Stimulated activated naive B cell treated with anti-CD40 and anti-IgM and Interleukin-4, amounts not matched to agents 10 μg/mL and 1 μg/mL and 100 μg/mL, for 72 hours (primary cell): ENCODE data around the gene TOMM70.
"Not testable (repeated sequence)": the region's sequence is repeated elsewhere in the genome, so short reads cannot be mapped to it uniquely, and the experiment has no call there.

ENCODE experiments used
- ATAC-seq, 2 donors: fragments of 150-1000 bp; cut with Tn5 transposase; replicated peaks; 2 replicates each; pipeline ENCODE4 v1.10.0; 2021; ENCODE audit warnings: moderate library complexity in 1 of 2
- DNase-seq: peaks from one replicate; pipeline ENCODE4 v3.0.0; 2021
- H3K27ac Mint-ChIP-seq: one replicate; pipeline ENCODE4 v1.8.0; 2022; ENCODE audit warnings: mild to moderate bottlenecking, mixed read lengths
- H3K27me3 Mint-ChIP-seq, 2 donors: one replicate each; pipeline ENCODE4 v1.8.0; 2022; ENCODE audit warnings: mixed read lengths in 2 of 2
- H3K36me3 Mint-ChIP-seq, 2 donors: one replicate each; pipeline ENCODE4 v1.8.0; 2022; ENCODE audit warnings: mixed read lengths in 2 of 2, mild to moderate bottlenecking in 1 of 2
- H3K4me1 Mint-ChIP-seq, 2 donors: one replicate each; pipeline ENCODE4 v1.8.0; 2022; ENCODE audit warnings: mixed read lengths in 2 of 2, mild to moderate bottlenecking in 1 of 2
- H3K4me3 Mint-ChIP-seq, 2 donors: one replicate each; pipeline ENCODE4 v1.8.0; 2022; ENCODE audit warnings: mild to moderate bottlenecking in 2 of 2, mixed read lengths in 2 of 2, moderate library complexity in 1 of 2
- H3K9me3 Mint-ChIP-seq, 2 donors: one replicate each; pipeline ENCODE4 v1.8.0; 2022; ENCODE audit warnings: mixed read lengths in 2 of 2, mild to moderate bottlenecking in 1 of 2

The TOMM70 gene

GRCh38 chr3:100400780-100401673 is at the start of gene TOMM70, which contains the start of gene LNP1:
Gene TOMM70, minus strand, starts transcription at chr3:100401089. Its CDS starts 140 bp downstream, at chr3:100400949.
Gene LNP1, plus strand, starts transcription at chr3:100401539. Its CDS starts 28,191 bp downstream, at chr3:100429730.
- ATAC-seq (peak; percentile 92 to 93), DNase-seq (peak; percentile 92)
- H3K4me3 Mint-ChIP-seq: peak within 1 kb of the TSS; percentile 92 to 95
- H3K27ac Mint-ChIP-seq: peak within 1 kb of the TSS; percentile 98
- H3K9me3 Mint-ChIP-seq: no peaks in the 10 kb centered on the region
- H3K36me3 Mint-ChIP-seq: peaks cover 4 to 9% of the 10 kb centered on the region in 2 donors
- H3K4me1 Mint-ChIP-seq: peaks cover 12 to 38% of the 10 kb centered on the region in 2 donors
- no peaks in the 10 kb centered on the region for H3K27me3 Mint-ChIP-seq

- peaks cover 0 to 5% of the 10 kb centered on the region in 2 donors for H3K36me3 Mint-ChIP-seq
- H3K9me3 Mint-ChIP-seq: peaks cover 2 to 4% of the 10 kb centered on the region in 2 donors
- DNase-seq: no peak
- no peaks in the 10 kb centered on the region for H3K4me1 Mint-ChIP-seq
- no peak overlapping the region for H3K4me3 Mint-ChIP-seq
- ATAC-seq: no peak
- no peak overlapping the region for H3K27ac Mint-ChIP-seq
- H3K27me3 Mint-ChIP-seq: no peaks in the 10 kb centered on the region
Measured at GRCh38 chr3:100449214-100449613, 48.3 kb upstream of the TOMM70 start.

- Mint-ChIP-seq H3K36me3 (peaks cover 0 to 5% of the 10 kb centered on the region in 2 donors), H3K9me3 (peaks cover 2 to 4% of the 10 kb centered on the region in 2 donors)
- DNase-seq: no peak
Measured at GRCh38 chr3:100448079-100448478, 47.2 kb upstream of the TOMM70 start.

GRCh38 chr3:100447067-100447466 is 46.2 kb upstream of the TOMM70 start:
- H3K4me1 Mint-ChIP-seq, H3K27ac Mint-ChIP-seq, H3K27me3 Mint-ChIP-seq, H3K4me3 Mint-ChIP-seq, ATAC-seq, H3K9me3 Mint-ChIP-seq, DNase-seq: not testable (repeated sequence)
- peaks cover 0 to 11% of the 10 kb centered on the region in 2 donors for H3K36me3 Mint-ChIP-seq

More at GRCh38 chr3:100448079-100448478, 47.2 kb upstream of the TOMM70 start:
- Mint-ChIP-seq H3K27ac (no peak overlapping the region), H3K4me1 (no peaks in the 10 kb centered on the region), H3K4me3 (no peak overlapping the region), H3K27me3 (no peaks in the 10 kb centered on the region)
- ATAC-seq: no peak

GRCh38 chr3:100443690-100444089 is 42.8 kb upstream of the TOMM70 start:
- no peaks in the 10 kb centered on the region for H3K27me3 Mint-ChIP-seq
- no peak for DNase-seq
- H3K4me1 Mint-ChIP-seq: no peaks in the 10 kb centered on the region
- peaks cover 0 to 11% of the 10 kb centered on the region in 2 donors for H3K36me3 Mint-ChIP-seq
- peaks cover 5 to 7% of the 10 kb centered on the region in 2 donors for H3K9me3 Mint-ChIP-seq
- no peak overlapping the region for H3K27ac Mint-ChIP-seq
- no peak overlapping the region for H3K4me3 Mint-ChIP-seq
- ATAC-seq: no peak

GRCh38 chr3:100440895-100441294 is 40.0 kb upstream of the TOMM70 start:
- H3K27me3 Mint-ChIP-seq: no peaks in the 10 kb centered on the region
- no peak overlapping the region for H3K4me3 Mint-ChIP-seq
- no peak for DNase-seq
- H3K9me3 Mint-ChIP-seq: peaks cover 3% of the 10 kb centered on the region in 2 donors
- H3K36me3 Mint-ChIP-seq: peaks cover 0 to 10% of the 10 kb centered on the region in 2 donors
- no peaks in the 10 kb centered on the region for H3K4me1 Mint-ChIP-seq
- ATAC-seq: no peak
- H3K27ac Mint-ChIP-seq: no peak overlapping the region

GRCh38 chr3:100438623-100438974 is 37.7 kb upstream of the TOMM70 start:
- Mint-ChIP-seq H3K27ac (no peak overlapping the region), H3K27me3 (no peaks in the 10 kb centered on the region), H3K9me3 (peaks cover 3 to 8% of the 10 kb centered on the region in 2 donors), H3K36me3 (peaks cover 0 to 13% of the 10 kb centered on the region in 2 donors), H3K4me1 (no peaks in the 10 kb centered on the region), H3K4me3 (no peak overlapping the region)
- ATAC-seq (no peak), DNase-seq (no peak)

- Mint-ChIP-seq H3K4me3 (no peak overlapping the region), H3K9me3 (peaks cover 3 to 9% of the 10 kb centered on the region in 2 donors), H3K27me3 (no peaks in the 10 kb centered on the region), H3K27ac (no peak overlapping the region), H3K36me3 (peaks cover 0 to 16% of the 10 kb centered on the region in 2 donors), H3K4me1 (no peaks in the 10 kb centered on the region)
- no peak for DNase-seq
- no peak for ATAC-seq
Measured at GRCh38 chr3:100437721-100438622, 37.1 kb upstream of the TOMM70 start.

GRCh38 chr3:100436951-100437350 is 36.1 kb upstream of the TOMM70 start:
- no peak for ATAC-seq
- Mint-ChIP-seq H3K36me3 (peaks cover 0 to 10% of the 10 kb centered on the region in 2 donors), H3K9me3 (peaks cover 0 to 6% of the 10 kb centered on the region in 2 donors), H3K4me1 (no peaks in the 10 kb centered on the region), H3K27me3 (no peaks in the 10 kb centered on the region), H3K27ac (no peak overlapping the region), H3K4me3 (no peak overlapping the region)
- no peak for DNase-seq

- no peak for ATAC-seq
- Mint-ChIP-seq H3K36me3 (peaks cover 0 to 3% of the 10 kb centered on the region in 2 donors), H3K27ac (no peak overlapping the region)
Measured at GRCh38 chr3:100429187-100429716, 28.4 kb upstream of the TOMM70 start.

GRCh38 chr3:100427699-100428098 is 26.8 kb upstream of the TOMM70 start:
- H3K4me1 Mint-ChIP-seq: no peaks in the 10 kb centered on the region
- DNase-seq (no peak), ATAC-seq (no peak)
- H3K27me3 Mint-ChIP-seq: no peaks in the 10 kb centered on the region
- H3K36me3 Mint-ChIP-seq: no peaks in the 10 kb centered on the region
- no peak overlapping the region for H3K27ac Mint-ChIP-seq
- H3K4me3 Mint-ChIP-seq: no peak overlapping the region
- H3K9me3 Mint-ChIP-seq: no peaks in the 10 kb centered on the region

More at GRCh38 chr3:100429187-100429716, 28.4 kb upstream of the TOMM70 start:
- Mint-ChIP-seq H3K4me1 (no peaks in the 10 kb centered on the region), H3K4me3 (no peak overlapping the region), H3K9me3 (peaks cover 0 to 2% of the 10 kb centered on the region in 2 donors), H3K27me3 (no peaks in the 10 kb centered on the region)
- no peak for DNase-seq

GRCh38 chr3:100426067-100426682 is 25.3 kb upstream of the TOMM70 start:
- Mint-ChIP-seq H3K27me3 (no peaks in the 10 kb centered on the region), H3K27ac (no peak overlapping the region), H3K4me1 (no peaks in the 10 kb centered on the region), H3K36me3 (no peaks in the 10 kb centered on the region), H3K9me3 (no peaks in the 10 kb centered on the region), H3K4me3 (no peak overlapping the region)
- DNase-seq (no peak), ATAC-seq (no peak)

- DNase-seq: no peak
- H3K36me3 Mint-ChIP-seq: no peaks in the 10 kb centered on the region
- H3K4me3 Mint-ChIP-seq: no peak overlapping the region
- no peak for ATAC-seq
- H3K27ac Mint-ChIP-seq: no peak overlapping the region
- no peaks in the 10 kb centered on the region for H3K9me3 Mint-ChIP-seq
- H3K4me1 Mint-ChIP-seq: no peaks in the 10 kb centered on the region
- no peaks in the 10 kb centered on the region for H3K27me3 Mint-ChIP-seq
Measured at GRCh38 chr3:100425316-100425715, 24.4 kb upstream of the TOMM70 start.

- Mint-ChIP-seq H3K9me3 (no peaks in the 10 kb centered on the region), H3K4me3 (no peak overlapping the region)
- ATAC-seq: no peak
Measured at GRCh38 chr3:100424261-100424660, 23.4 kb upstream of the TOMM70 start.

More at GRCh38 chr3:100424261-100424660, 23.4 kb upstream of the TOMM70 start:
- no peaks in the 10 kb centered on the region for H3K27me3 Mint-ChIP-seq
- no peak overlapping the region for H3K27ac Mint-ChIP-seq
- no peak for DNase-seq
- peaks cover 0 to 5% of the 10 kb centered on the region in 2 donors for H3K4me1 Mint-ChIP-seq
- H3K36me3 Mint-ChIP-seq: no peaks in the 10 kb centered on the region
